K562 (cell line): ENCODE results near the gene ETFRF1. TPM values are rescaled to one million over a fixed set of nuclear protein-coding genes. Genes with fewer than 3 reads are reported as not detected.

Experiments
- ATAC-seq: fragments of 200-7000 bp; cut with Tn5 transposase; 3 replicates; pipeline ENCODE4 v1.9.1; 2020; ENCODE audit warnings: moderate library complexity
- BruUV-seq: library from RNA; stranded (reverse); fragments of 400-500 nt; replicated peaks from 2 replicates; lab custom pipeline; 2021; lab: Mats Ljungman, UMichigan
- CTCF ChIA-PET: fragments of 300-600 bp; formaldehyde crosslinking; extraction: SDS; loops from one replicate; lab custom pipeline; 2021; ENCODE audit warnings: low intra/inter-chr PET ratio; lab: Yijun Ruan, JAX
- POLR2A ChIA-PET: fragments of 300-600, 350-650 bp; sonication (Branson Sonifier 250); formaldehyde crosslinking; extraction: SDS; loops from one replicate; lab custom pipeline; 2021; ENCODE audit warnings: antibody characterized with exemption, inconsistent platforms; lab: Yijun Ruan, JAX
- DNase-seq, 4 experiments: peaks; one replicate each; pipeline versions ENCODE4 v3.0.0 to v3.0.0-alpha.2; 2011 to 2018; ENCODE audit warnings: low spot score in 3 of 4, mixed read lengths in 3 of 4; ENCODE audit errors: extremely low read depth in 1 of 4
- FAIRE-seq: peaks from 2 replicates; lab custom pipeline; 2011; peaks lifted over from hg19 to GRCh38; lab: Jason Lieb, UNC
- H2AFZ ChIP-seq: 2 replicates; pipeline ENCODE4 v1.6.0; 2011; ENCODE audit warnings: low read depth, low read length, control low read depth, inconsistent platforms
- H3K27ac ChIP-seq: fragments of 200-600 bp; 3 replicates; pipeline ENCODE4 v1.8.0; 2011; ENCODE audit warnings: low read depth, mild to moderate bottlenecking, control low read depth, inconsistent platforms, low read length, moderate library complexity, mixed read lengths; ENCODE audit errors: extremely low read depth
- H3K27me3 ChIP-seq, 2 experiments: fragments of 300-600 bp in 1 of 2; 2 replicates in 1 of 2; 3 replicates in 1 of 2; pipeline versions ENCODE4 v1.6.0 to v1.8.0; 2011; ENCODE audit warnings: inconsistent platforms in 2 of 2, low read length in 2 of 2, mild to moderate bottlenecking in 1 of 2, mixed read lengths in 1 of 2, moderate library complexity in 1 of 2; ENCODE audit not compliant: control insufficient read depth in 2 of 2, insufficient read depth in 2 of 2
- H3K36me3 ChIP-seq: fragments of 300-600 bp; 3 replicates; pipeline ENCODE4 v1.8.0; 2011; ENCODE audit warnings: mild to moderate bottlenecking, low read length, inconsistent platforms; ENCODE audit not compliant: control insufficient read depth, insufficient read depth
- H3K4me1 ChIP-seq, 2 experiments: fragments of 200-600 bp in 1 of 2; replicated peaks in 1 of 2; 2 replicates in 1 of 2; 3 replicates in 1 of 2; pipeline versions ENCODE4 v1.5.1 to v1.8.0; 2011; ENCODE audit warnings: inconsistent platforms in 2 of 2, low read length in 2 of 2, mild to moderate bottlenecking in 1 of 2, mixed read lengths in 1 of 2, moderate library complexity in 1 of 2; ENCODE audit not compliant: control insufficient read depth in 2 of 2, insufficient read depth in 2 of 2
- H3K4me2 ChIP-seq: 2 replicates; pipeline ENCODE4 v1.6.1; 2011; ENCODE audit warnings: low read length, control low read depth, inconsistent platforms, mixed read lengths; ENCODE audit not compliant: insufficient read depth
- H3K4me3 ChIP-seq: fragments of 200-600 bp; sonication (generic), shearing (Covaris generic); 2 replicates; pipeline ENCODE4 v1.5.1; 2016; ENCODE audit warnings: control low read depth, inconsistent platforms
- H3K79me2 ChIP-seq: fragments of 200-600 bp; 3 replicates; pipeline ENCODE4 v1.8.0; 2011; ENCODE audit warnings: low read length, inconsistent platforms; ENCODE audit not compliant: control insufficient read depth, insufficient read depth
- H3K9ac ChIP-seq, 2 experiments: 2 replicates each; pipeline versions ENCODE4 v1.6.0 to v1.6.1; 2011; ENCODE audit warnings: low read depth in 2 of 2, low read length in 2 of 2, control low read depth in 1 of 2, inconsistent platforms in 1 of 2, mild to moderate bottlenecking in 1 of 2, mixed read lengths in 1 of 2; ENCODE audit not compliant: insufficient read depth in 1 of 2
- H3K9me1 ChIP-seq: one replicate; pipeline ENCODE4 v1.6.0; 2011; ENCODE audit warnings: inconsistent platforms, mild to moderate bottlenecking, low read length, moderate library complexity; ENCODE audit not compliant: control insufficient read depth, insufficient read depth
- H3K9me3 ChIP-seq: replicated peaks from 2 replicates; pipeline ENCODE4 v1.5.1; 2011; ENCODE audit warnings: low read depth, low read length, inconsistent platforms; ENCODE audit not compliant: control insufficient read depth, insufficient read depth
- H4K20me1 ChIP-seq: replicated peaks from 2 replicates; pipeline ENCODE4 v1.6.1; 2011; ENCODE audit warnings: low read length, inconsistent platforms, mixed read lengths; ENCODE audit not compliant: control insufficient read depth, insufficient read depth
- BRF1 ChIP-seq: IDR thresholded peaks from 3 replicates; pipeline ENCODE4 v1.6.1; 2011; ENCODE audit warnings: borderline replicate concordance, mild to moderate bottlenecking; ENCODE audit not compliant: insufficient read length; ENCODE audit errors: extremely low read depth
- CBFA2T2 ChIP-seq: fragments of 450-650 bp; conservative IDR thresholded peaks from 2 replicates; pipeline ENCODE4 v1.6.1; 2017; ENCODE audit warnings: mild to moderate bottlenecking
- CHD1 ChIP-seq: fragments of 200-600 bp; sonication (generic); IDR thresholded peaks from one replicate; pipeline ENCODE4 v1.6.1; 2012; ENCODE audit warnings: mild to moderate bottlenecking, moderate library complexity, low read length, inconsistent platforms
- DNMT1 ChIP-seq: fragments of 450-650 bp; IDR thresholded peaks from 2 replicates; pipeline ENCODE4 v1.6.1; 2016; ENCODE audit warnings: antibody characterized with exemption, mild to moderate bottlenecking
- ELF2 ChIP-seq: fragments of 250-450 bp; sonication (Bioruptor Pico); IDR thresholded peaks from 2 replicates; pipeline ENCODE4 v1.5.0; 2021; ENCODE audit warnings: mild to moderate bottlenecking
- HDAC1 ChIP-seq, 2 experiments: fragments of 450-650 bp; IDR thresholded peaks; 2 replicates each; pipeline ENCODE4 v1.6.1; 2016 to 2017; ENCODE audit warnings: inconsistent platforms in 1 of 2, mild to moderate bottlenecking in 1 of 2, moderate library complexity in 1 of 2
- HIVEP1 ChIP-seq: fragments of 250-450 bp; sonication (Bioruptor Pico); IDR thresholded peaks from 2 replicates; pipeline ENCODE4 v1.4.0; 2020; ENCODE audit warnings: mild to moderate bottlenecking
- HNRNPH1 ChIP-seq: fragments of 200-400 bp; formaldehyde crosslinking; optimal IDR thresholded peaks from 2 replicates; pipeline ENCODE3; 2017; ENCODE audit warnings: low read depth, mild to moderate bottlenecking, low read length, moderate library complexity
- IFI16 ChIP-seq: fragments of 250-450 bp; sonication (Bioruptor Pico); IDR thresholded peaks from 2 replicates; pipeline ENCODE4 v2.1.2; 2022; ENCODE audit warnings: mild to moderate bottlenecking, inconsistent platforms
- KDM2B ChIP-seq: fragments of 250-450 bp; sonication (Bioruptor Pico); IDR thresholded peaks from 2 replicates; pipeline ENCODE4 v1.8.0; 2021; ENCODE audit warnings: mild to moderate bottlenecking, moderate library complexity
- NELFE ChIP-seq: IDR thresholded peaks from 2 replicates; pipeline ENCODE4 v1.6.1; 2011; ENCODE audit warnings: mild to moderate bottlenecking; ENCODE audit not compliant: insufficient read depth, insufficient read length
- NR4A1 ChIP-seq, 2 experiments: fragments of 250-450 bp in 1 of 2; fragments of 450-650 bp in 1 of 2; sonication (Bioruptor Pico) in 1 of 2; IDR thresholded peaks; 2 replicates each; pipeline versions ENCODE4 v1.4.0 to v1.6.1; 2016 to 2020; ENCODE audit warnings: mild to moderate bottlenecking in 2 of 2, missing compliant biosample characterization in 1 of 2, missing genetic modification characterization in 1 of 2, moderate library complexity in 1 of 2
- RCOR1 ChIP-seq, 2 experiments: IDR thresholded peaks; 2 replicates each; pipeline ENCODE4 v1.6.1; 2012; ENCODE audit warnings: low read depth in 2 of 2, low read length in 2 of 2, borderline replicate concordance in 1 of 2, improper control_type of control experiment in 1 of 2
- U2AF1 ChIP-seq: fragments of 200-400 bp; formaldehyde crosslinking; optimal IDR thresholded peaks from 2 replicates; pipeline ENCODE3; 2017; ENCODE audit warnings: mild to moderate bottlenecking, low read depth, low read length, moderate library complexity
- ZC3H8 ChIP-seq: fragments of 450-650 bp; IDR thresholded peaks from 2 replicates; pipeline ENCODE4 v1.6.1; 2017
- ZFP1 ChIP-seq: fragments of 450-650 bp; formaldehyde crosslinking; IDR thresholded peaks from 2 replicates; pipeline ENCODE4 v1.4.0; 2020; ENCODE audit warnings: mild to moderate bottlenecking, mixed read lengths
- ZFP36 ChIP-seq: fragments of 150-350 bp; IDR thresholded peaks from 2 replicates; pipeline ENCODE4 v1.6.1; 2018; ENCODE audit warnings: low read length, low read depth; ENCODE audit not compliant: partially characterized antibody
- ZNF133 ChIP-seq: fragments of 250-450 bp; sonication (Bioruptor Pico); IDR thresholded peaks from 2 replicates; pipeline ENCODE4 v1.4.0; 2020; ENCODE audit warnings: mild to moderate bottlenecking
- ZNF75A ChIP-seq: fragments of 450-650 bp; formaldehyde crosslinking; IDR thresholded peaks from 2 replicates; pipeline ENCODE4 v1.4.0; 2020; ENCODE audit warnings: mild to moderate bottlenecking
- WGBS: fragments of 100-300 bp; shearing (Covaris generic); methylation state at CpG from one replicate; pipeline ENCODE4 v1.1.6; 2016; ENCODE audit warnings: low coverage, mixed read lengths; ENCODE audit not compliant: insufficient coverage; ENCODE audit errors: missing lambda C conversion rate; 5-methylcytosine and 5-hydroxymethylcytosine counted together
- in situ Hi-C: fragments of 300-500 bp; cut with MboI; formaldehyde crosslinking; loops from 4 replicates; pipeline ENCODE4 v1.15.0; 2018; ENCODE audit warnings: inconsistent platforms, mixed read lengths
- intact Hi-C: fragments of 100-400 bp; cut with micrococcal nuclease; formaldehyde crosslinking; loops from 2 replicates; pipeline ENCODE4 v1.14.2; 2022
- polyA plus RNA-seq, 8 experiments: library from polyadenylated mRNA; depleted of rRNA in 4 of 8; stranded (reverse) in 5 of 8; unstranded in 3 of 8; fragments of >200 nt; fragmentation: Nextera tagmentation in 2 of 8; fragmentation: Illumina TruSeq in 1 of 8; extraction: Ambion mirVana in 2 of 8; extraction: Trizol in 1 of 8; gene quantifications; 2 replicates each; pipeline versions ENCODE4 v1.2.1 to v1.2.3, GENCODE V29; 2011 to 2014; ENCODE audit warnings: inconsistent platforms in 1 of 8, missing spikeins in 1 of 8
- total RNA-seq, 7 experiments: library from RNA; depleted of rRNA in 6 of 7; stranded (reverse); fragments of >200 nt in 6 of 7; fragmentation: Illumina TruSeq in 2 of 7; extraction: Trizol in 2 of 7; gene quantifications; 2 replicates each; pipeline versions ENCODE4 v1.2.1 to v1.2.3, GENCODE V29; 2011 to 2021; ENCODE audit warnings: low replicate concordance in 1 of 7
- TF ChIP-seq, protein P1 (sequence below): fragments of 450-650 bp; IDR thresholded peaks from 2 replicates; pipeline ENCODE4 v1.6.1; 2016; ENCODE audit warnings: low read depth, mild to moderate bottlenecking, moderate library complexity

Gene ETFRF1
- total and polyA plus RNA-seq, 9 of the 15 experiments (the other 6 are each of a cell fraction or from before 2014, with no cell fraction given), result 16.1 to 107 (median 33.7) TPM

DNA sequence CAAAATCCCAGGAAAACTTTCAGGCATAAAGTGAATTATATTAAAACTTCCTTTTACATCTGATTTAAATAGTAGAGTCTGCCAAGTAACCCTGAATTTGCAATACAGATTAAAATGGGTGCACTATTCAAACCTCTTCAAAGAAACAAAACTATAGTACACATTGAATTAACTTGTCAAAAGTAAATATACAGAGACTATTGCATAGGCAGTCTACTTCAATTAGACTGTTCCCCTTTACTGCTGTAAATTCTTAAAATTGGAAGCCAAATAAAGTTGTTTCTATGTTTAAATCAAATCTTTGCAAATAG, 48.6 kb downstream of the ETFRF1 start:
- H3K4me1 ChIP-seq, result peaks cover 0 to 13% of the 10 kb centered on the region in 2 experiments; a peak in 3 of 5 replicates
- no TSS peak for BruUV-seq
- no peaks in the 10 kb centered on the region for H4K20me1 ChIP-seq
- intact Hi-C loops, result no loop called here
- peaks cover 29% of the 10 kb centered on the region; the same call in 1 of the 3 replicates for H3K36me3 ChIP-seq
- H2AFZ ChIP-seq, result no peak overlapping the region
- POLR2A ChIA-PET, result no interaction called here
- in situ Hi-C loops, result no loop called here
- no peak overlapping the region for H3K9ac ChIP-seq
- ATAC-seq, result no peak
- CTCF ChIA-PET, result no interaction called here
- peaks cover 30% of the 10 kb centered on the region for H3K79me2 ChIP-seq
- TF ChIP-seq HIVEP1 (CRISPR knock-in tag) (no peak), ZNF133 (CRISPR knock-in tag) (no peak), HDAC1 (IDR thresholded peaks at IDR 0.05) (no peak), HNRNPH1 (no peak), U2AF1 (no peak)
- TF ChIP-seq, all 486 proteins: peak for 0
- no peak overlapping the region for H3K4me3 ChIP-seq
- no peaks in the 10 kb centered on the region for H3K9me1 ChIP-seq
- no peak overlapping the region for H3K4me2 ChIP-seq
- no peaks in the 10 kb centered on the region for H3K27me3 ChIP-seq
- H3K27ac ChIP-seq, result no peak overlapping the region
- DNase-seq, result no peak
- no peak for FAIRE-seq
- H3K9me3 ChIP-seq, result no peaks in the 10 kb centered on the region

DNA sequence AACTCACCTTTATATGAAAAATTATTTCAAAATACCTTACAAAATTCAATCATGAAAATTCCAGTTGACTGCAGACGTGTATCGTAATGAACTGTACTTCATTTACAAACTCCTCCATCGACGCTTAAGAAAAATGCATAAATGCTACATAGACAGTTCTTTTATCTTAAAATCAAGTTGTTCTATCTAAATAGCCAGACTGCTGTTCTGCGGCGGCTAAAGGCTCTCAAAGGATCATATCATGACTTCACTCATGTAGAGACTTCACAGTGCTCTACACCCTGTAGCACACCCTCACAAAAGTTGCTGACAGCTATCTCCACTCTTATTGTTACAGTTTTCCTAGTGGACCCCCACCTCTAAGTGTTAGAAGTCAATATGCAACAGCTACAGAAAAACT, 50.5 kb downstream of the ETFRF1 start:
- Histone ChIP-seq H3K27me3 (no peaks in the 10 kb centered on the region), H3K4me2 (no peak overlapping the region; the same call in 1 of the 2 replicates), H3K9ac (no peak overlapping the region), H2AFZ (no peak overlapping the region), H3K27ac (no peak overlapping the region), H3K9me1 (no peaks in the 10 kb centered on the region), H3K9me3 (no peaks in the 10 kb centered on the region), H3K36me3 (peaks cover 23% of the 10 kb centered on the region; the same call in 1 of the 3 replicates), H3K79me2 (peaks cover 45% of the 10 kb centered on the region), H3K4me1 (peaks cover 0 to 13% of the 10 kb centered on the region in 2 experiments; a peak in 3 of 5 replicates), H4K20me1 (no peaks in the 10 kb centered on the region), H3K4me3 (no peak overlapping the region)
- FAIRE-seq (no peak), DNase-seq (peak; percentile 12 to 54 (median 20)), ATAC-seq (peak; percentile 63)
- WGBS, result 24% methylated on average over 6 of the region's 6 CpGs
- CTCF ChIA-PET, result no interaction called here
- in situ Hi-C loops, result no loop called here
- intact Hi-C loops, result no loop called here
- BruUV-seq, result no TSS peak
- POLR2A ChIA-PET, result interaction anchor here (1.3 to 2.7 kb wide), 2 partner anchors 13 to 50 kb away, joined by 5 to 6 read pairs; partner anchors contain the start of genes DNAI7 and ETFRF1
- TF ChIP-seq CHD1 (no peak), ZFP36 (no peak), CBFA2T2 (peak; percentile 38), KDM2B (CRISPR knock-in tag) (no peak), ZNF75A (CRISPR knock-in tag) (no peak), ZC3H8 (no peak), NELFE (no peak), DNMT1 (no peak), BRF1 (no peak), IFI16 (CRISPR knock-in tag) (no peak), ELF2 (CRISPR knock-in tag) (no peak), RCOR1 (IDR thresholded peaks at IDR 0.05; ENCODE audit: borderline replicate concordance in 1 of 2, low read depth in 2 of 2, low read length in 2 of 2) (no peak), NR4A1 (CRISPR knock-in tag; IDR thresholded peaks at IDR 0.05) (no peak), NR4A1 (tag; IDR thresholded peaks at IDR 0.05) (no peak), ZFP1 (no peak)
- TF ChIP-seq, protein P1, sequence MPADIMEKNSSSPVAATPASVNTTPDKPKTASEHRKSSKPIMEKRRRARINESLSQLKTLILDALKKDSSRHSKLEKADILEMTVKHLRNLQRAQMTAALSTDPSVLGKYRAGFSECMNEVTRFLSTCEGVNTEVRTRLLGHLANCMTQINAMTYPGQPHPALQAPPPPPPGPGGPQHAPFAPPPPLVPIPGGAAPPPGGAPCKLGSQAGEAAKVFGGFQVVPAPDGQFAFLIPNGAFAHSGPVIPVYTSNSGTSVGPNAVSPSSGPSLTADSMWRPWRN, result no peak
